Dedifferentiated amniotic fluid mesenchymal stem cell (primary cell): ENCODE results near the gene NTRK1.

ENCODE experiments used
- DNase-seq: peaks from one replicate; pipeline ENCODE4 v3.0.0-alpha.2; 2016; ENCODE audit errors: extremely low spot score

The NTRK1 gene

DNA sequence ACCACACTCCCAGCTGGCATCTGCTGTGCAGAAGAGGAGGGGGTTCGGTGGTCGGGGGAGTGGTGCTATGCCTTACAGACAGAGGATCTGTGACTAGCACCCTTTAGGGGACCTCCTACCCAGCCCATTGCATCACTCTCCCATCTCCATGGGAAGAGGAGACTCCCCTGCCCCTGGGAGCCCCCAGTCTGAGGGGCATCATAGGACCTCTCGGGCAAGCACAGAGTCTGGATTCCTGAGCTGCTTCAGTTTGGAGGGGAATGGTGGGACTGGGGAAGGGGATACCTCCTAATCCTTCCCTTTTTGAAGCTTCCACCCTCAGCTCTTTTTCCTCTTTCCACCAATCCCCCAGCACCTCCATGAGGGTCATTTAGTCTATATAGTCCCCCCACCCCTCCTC, 3.1 kb upstream of the NTRK1 start:
- no peak for DNase-seq

DNA sequence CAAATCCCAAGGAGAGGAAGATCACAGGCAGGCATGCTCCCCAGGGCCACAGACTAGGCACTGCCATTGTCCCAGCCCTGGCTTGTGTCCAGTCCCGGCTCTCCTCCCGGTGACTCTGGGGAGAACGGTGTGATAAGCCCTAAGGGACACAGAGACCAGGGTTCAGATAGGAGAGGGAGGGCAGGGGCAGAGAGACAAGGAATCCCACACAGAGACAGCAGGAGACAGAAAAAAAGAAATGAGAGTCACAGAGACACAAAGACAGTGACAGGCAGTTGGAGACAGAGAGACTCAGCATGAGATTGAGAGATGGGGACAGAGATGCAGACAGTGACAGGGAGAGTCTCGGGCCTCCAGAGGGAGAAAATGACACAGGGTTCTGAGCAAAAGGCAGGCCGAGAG, 2.1 kb upstream of the NTRK1 start:
- no peak for DNase-seq

DNA sequence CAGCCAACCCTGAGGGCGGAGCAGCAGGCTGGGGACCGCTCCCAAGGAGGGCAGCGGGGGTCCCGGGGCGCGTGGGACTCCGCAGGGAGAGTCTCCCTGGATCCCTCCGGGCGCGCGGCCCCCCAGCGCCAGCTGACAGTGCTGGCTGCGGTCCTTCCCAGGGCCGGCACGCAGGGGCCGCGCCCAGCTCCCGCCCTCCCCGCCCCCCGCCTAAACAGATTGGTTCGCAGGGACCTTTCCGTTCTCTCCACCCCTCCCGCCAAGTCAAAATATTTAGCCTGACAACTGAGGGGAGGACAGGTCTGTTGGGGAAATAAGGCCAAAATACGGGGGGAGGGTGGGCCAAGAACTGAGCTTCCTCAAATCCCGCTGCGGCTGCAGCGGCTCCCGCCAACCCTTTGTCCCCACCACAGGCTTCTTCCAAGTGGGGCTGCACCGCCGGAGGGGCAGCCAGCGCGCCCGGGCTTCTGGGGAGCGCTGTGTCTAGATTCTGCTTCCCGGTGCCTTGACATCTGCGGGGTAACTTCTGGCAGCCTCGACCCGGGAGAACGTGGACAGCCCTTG, 1.6 kb upstream of the NTRK1 start, which contains the start of gene INSRR:
INSRR (minus strand) TSS at position 159 of the 564 bp plus-strand sequence. CDS start 496 bp downstream, outside the sequence.
- no peak for DNase-seq

DNA sequence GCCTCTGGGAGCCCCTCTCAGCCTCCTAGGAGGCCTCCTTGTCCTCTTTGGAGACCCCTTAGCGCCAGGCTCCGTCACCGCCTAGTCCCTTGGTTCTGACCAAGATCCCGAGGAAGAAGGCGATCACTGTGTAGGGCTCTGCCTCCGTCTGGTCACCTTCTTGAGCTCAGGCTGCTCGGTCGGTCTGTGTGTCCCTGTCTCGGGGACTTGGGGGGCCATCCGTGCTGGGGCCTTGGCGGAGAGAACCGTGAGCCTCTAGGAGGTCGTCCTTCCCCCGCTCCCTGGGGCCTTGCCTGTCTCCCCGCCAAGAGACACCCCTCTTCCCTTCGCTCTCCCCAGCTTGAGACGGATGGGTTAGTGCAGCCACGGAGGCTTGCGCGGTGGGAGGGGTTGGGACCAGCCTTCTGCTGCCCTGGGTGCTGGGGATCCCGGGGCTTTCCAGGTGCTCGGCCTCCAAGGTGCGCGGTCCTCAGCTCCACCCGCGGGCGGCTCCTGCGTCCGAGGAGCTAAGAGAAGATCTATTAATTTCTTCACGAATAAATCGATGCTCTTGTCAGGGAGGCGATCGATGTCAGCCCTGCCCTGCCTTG, 1.0 kb upstream of the NTRK1 start:
- no peak for DNase-seq

- peak; percentile 22 for DNase-seq
Observed at GRCh38 chr1:156860113-156860627, 495 bp upstream of the NTRK1 start.

GRCh38 chr1:156862584-156862983, 1.9 kb downstream of the NTRK1 start:
- DNase-seq: no peak

- DNase-seq: no peak
Observed at GRCh38 chr1:156862997-156863599, 2.4 kb downstream of the NTRK1 start.

GRCh38 chr1:156863631-156864030, 3.0 kb downstream of the NTRK1 start:
- DNase-seq: no peak

DNA sequence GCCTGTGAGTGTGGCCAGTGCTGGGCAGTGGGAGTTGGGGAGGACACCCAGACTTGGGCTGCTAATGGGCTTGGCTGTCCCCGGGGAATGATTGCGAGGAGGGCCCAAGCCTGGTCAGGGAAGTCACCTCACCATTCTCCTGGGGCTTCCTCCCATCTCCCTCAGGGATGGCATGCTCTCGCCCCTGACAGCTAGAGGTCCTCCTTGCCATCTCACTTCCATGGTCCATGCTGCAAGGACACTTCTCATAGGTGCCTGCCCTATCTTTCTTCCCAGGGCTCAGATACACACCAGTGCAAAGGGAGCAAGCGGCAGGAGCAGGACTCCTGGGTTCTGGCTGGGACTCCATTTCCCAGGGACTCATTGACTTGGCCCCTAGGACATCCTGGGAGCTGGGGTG, 4.1 kb downstream of the NTRK1 start:
- DNase-seq: no peak

GRCh38 chr1:156865258-156865657, 4.6 kb downstream of the NTRK1 start:
- no peak for DNase-seq

DNA sequence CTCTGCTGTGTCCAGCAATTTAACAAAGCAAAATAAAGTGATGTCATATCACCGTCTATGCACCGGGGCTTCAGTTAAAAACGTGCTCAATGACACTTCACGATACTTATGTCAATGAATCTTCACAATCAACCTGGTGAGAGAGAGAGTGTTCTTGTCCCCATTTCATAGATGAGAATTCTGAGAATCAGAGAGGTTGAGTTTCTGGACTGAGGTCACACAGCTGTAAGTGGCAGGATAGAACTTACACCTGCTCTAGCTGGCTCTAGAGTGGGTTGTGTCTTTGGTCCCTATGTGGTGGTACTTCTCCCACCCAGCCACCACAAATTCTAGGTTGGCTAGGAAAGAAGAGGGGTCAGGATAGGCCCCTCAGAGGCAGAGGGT, 5.2 kb downstream of the NTRK1 start:
- DNase-seq: no peak

- no peak for DNase-seq
Observed at GRCh38 chr1:156866249-156866909, 5.7 kb downstream of the NTRK1 start.

GRCh38 chr1:156868341-156868740, 7.7 kb downstream of the NTRK1 start:
- no peak for DNase-seq

GRCh38 chr1:156869455-156869854, 8.8 kb downstream of the NTRK1 start:
- DNase-seq: no peak

GRCh38 chr1:156873659-156874058, 13.0 kb downstream of the NTRK1 start:
- DNase-seq: no peak

DNA sequence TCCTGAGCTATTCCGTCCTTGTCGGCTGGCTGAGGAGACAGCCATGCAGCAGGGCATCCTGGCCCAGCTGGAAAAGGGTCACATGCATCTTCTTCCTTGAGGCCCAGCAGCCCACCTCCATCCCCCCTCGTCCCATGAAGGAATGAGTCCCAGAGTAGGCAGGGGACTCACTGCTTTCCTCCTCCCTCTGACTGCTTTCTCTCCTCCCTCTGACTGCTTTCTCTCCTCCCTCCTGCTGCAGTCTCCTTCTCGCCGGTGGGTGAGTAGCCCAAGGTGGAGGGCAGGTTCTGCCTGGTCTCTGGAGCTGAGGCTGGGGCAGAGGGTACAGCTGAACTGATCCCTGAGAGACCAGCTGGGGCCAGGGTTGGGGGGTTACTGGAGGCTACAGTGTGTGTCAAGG, 13.5 kb downstream of the NTRK1 start:
- no peak for DNase-seq

DNA sequence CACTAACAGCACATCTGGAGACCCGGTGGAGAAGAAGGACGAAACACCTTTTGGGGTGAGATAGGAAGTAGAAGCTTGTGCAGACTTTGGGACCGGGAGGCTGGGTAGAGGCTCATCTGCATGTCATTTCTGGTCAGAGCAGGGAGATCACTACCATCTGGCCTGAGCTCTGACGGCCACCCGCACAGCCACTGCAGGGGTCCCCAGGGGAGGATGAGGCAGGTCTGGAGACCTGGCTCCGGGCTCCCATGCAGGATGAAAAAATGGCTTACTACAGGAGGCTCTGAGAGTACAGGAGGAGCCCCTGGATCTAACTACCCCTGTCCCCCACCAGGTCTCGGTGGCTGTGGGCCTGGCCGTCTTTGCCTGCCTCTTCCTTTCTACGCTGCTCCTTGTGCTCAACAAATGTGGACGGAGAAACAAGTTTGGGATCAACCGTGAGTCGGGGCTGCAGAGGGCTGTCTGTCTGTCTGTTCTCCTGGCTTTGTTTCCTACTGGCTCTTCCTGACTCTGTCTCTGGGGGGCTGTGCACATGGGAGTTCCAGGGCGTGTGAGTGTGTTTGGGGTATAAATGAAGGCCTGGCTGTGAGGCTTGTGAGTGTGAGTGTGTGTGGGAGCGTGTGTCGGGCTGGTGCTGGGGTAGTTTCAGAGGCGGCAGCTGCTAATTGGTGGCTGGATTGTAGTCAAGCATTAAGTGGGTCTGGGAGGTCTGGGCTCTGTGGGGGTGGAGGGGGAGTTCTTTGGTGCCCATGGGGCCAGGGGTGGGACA, 14.1 kb downstream of the NTRK1 start:
- no peak for DNase-seq

- no peak for DNase-seq
Observed at GRCh38 chr1:156875341-156875615, 14.6 kb downstream of the NTRK1 start.

GRCh38 chr1:156876281-156876680, 15.6 kb downstream of the NTRK1 start:
- no peak for DNase-seq

DNA sequence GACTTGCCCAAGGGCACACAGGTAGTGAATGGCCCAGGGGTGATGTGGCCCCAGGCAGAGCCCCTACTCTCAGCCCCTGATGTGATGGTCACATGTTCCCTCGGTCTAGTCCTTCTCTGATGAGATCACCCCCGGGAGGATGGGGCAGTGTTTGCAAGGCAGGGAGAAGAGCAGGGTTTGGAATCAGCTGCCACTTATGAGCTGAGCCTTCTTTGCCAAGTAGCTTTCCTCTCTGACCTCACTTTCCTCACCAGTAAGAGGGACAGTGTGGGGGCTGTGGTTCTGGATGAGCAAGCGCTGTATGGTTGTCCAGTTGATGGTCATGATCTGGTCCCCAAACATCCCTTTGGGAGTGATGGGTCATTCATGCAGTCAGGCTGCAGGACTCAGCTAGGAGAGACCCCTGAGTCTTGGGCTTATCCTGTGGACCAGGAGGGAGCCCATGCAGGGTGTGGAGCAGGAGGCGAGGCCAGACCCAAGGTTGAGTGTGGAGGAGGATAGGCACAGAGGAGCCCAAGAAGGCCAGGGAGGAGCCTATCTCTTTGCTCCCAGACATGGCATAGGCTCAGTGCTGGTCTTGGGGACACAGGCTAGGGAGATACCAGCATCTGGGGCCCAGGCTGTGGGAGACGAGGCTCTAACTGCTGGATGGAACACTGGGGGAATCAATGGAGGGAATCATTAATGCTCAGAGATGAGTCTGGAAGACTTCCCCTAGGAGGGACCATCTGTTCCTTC, 16.9 kb downstream of the NTRK1 start:
- no peak for DNase-seq

GRCh38 chr1:156879876-156880275, 19.2 kb downstream of the NTRK1 start:
- DNase-seq: no peak

GRCh38 chr1:156880473-156880872, 19.8 kb downstream of the NTRK1 start:
- no peak for DNase-seq
